Spleen (tissue), 11 donors: ENCODE data around the gene ASCC3. TPM values are rescaled to one million over a fixed set of nuclear protein-coding genes. Genes with fewer than 3 reads are reported as not detected.

Experiments
- DNase-seq: peaks from one replicate; pipeline ENCODE4 v3.0.0-alpha.2; 2020
- H3K27ac ChIP-seq, 8 donors: fragments of 200-600 bp; sonication (generic) in 7 of 8; 1 replicate in 4 of 8; 2 replicates in 4 of 8; pipeline versions ENCODE4 v1.5.0 to v1.8.0; 2016 to 2021; ENCODE audit warnings: inconsistent platforms in 4 of 8, mild to moderate bottlenecking in 4 of 8, moderate library complexity in 1 of 8
- H3K27me3 ChIP-seq, 7 donors: fragments of 200-600 bp; sonication (generic) in 6 of 7; replicated peaks in 1 of 7; 1 replicate in 4 of 7; 2 replicates in 3 of 7; pipeline versions ENCODE4 v1.5.0 to v1.8.0; 2016 to 2021; ENCODE audit warnings: inconsistent platforms in 3 of 7, mild to moderate bottlenecking in 1 of 7
- H3K36me3 ChIP-seq, 6 donors: fragments of 200-600 bp; sonication (generic) in 5 of 6; 1 replicate in 4 of 6; 2 replicates in 2 of 6; pipeline versions ENCODE4 v1.5.0 to v1.8.0; 2016 to 2021; ENCODE audit warnings: inconsistent platforms in 2 of 6
- H3K4me1 ChIP-seq, 6 donors: fragments of 200-600 bp; sonication (generic) in 5 of 6; 1 replicate in 3 of 6; 2 replicates in 3 of 6; pipeline versions ENCODE4 v1.5.0 to v1.8.0; 2016 to 2021; ENCODE audit warnings: inconsistent platforms in 3 of 6
- H3K4me3 ChIP-seq, 8 donors: fragments of 200-600 bp; sonication (generic) in 7 of 8; 1 replicate in 4 of 8; 2 replicates in 4 of 8; pipeline versions ENCODE4 v1.5.0 to v1.8.0; 2016 to 2021; ENCODE audit warnings: inconsistent platforms in 4 of 8, mild to moderate bottlenecking in 4 of 8, moderate library complexity in 2 of 8
- H3K9me3 ChIP-seq, 8 donors: fragments of 200-600 bp; sonication (generic) in 7 of 8; 1 replicate in 4 of 8; 2 replicates in 4 of 8; pipeline versions ENCODE4 v1.5.0 to v1.8.0; 2016 to 2021; ENCODE audit warnings: inconsistent platforms in 4 of 8
- POLR2A ChIP-seq, 3 donors: fragments of 450-650 bp; IDR thresholded peaks; one replicate each; pipeline ENCODE4 v1.5.1; 2017; ENCODE audit warnings: antibody characterized with exemption in 3 of 3, mild to moderate bottlenecking in 1 of 3
- POLR2AphosphoS5 ChIP-seq, 3 donors: sonication (generic); formaldehyde crosslinking; IDR thresholded peaks; one replicate each; pipeline ENCODE4 v1.5.1; 2017; ENCODE audit warnings: antibody characterized with exemption in 3 of 3
- WGBS, 5 donors: extraction: QIAGEN DNeasy Blood & Tissue Kit in 3 of 5; methylation state at CpG; one replicate each; pipeline versions ENCODE4 v1.1.5 to v1.1.7; 2013 to 2018; 5-methylcytosine and 5-hydroxymethylcytosine counted together
- intact Hi-C: fragments of 100-400 bp; cut with DNase I; formaldehyde crosslinking; loops from one replicate; pipeline ENCODE4 v1.15.0; 2023; ENCODE audit warnings: low total_unique reads
- polyA plus RNA-seq, 3 donors: library from polyadenylated mRNA; stranded (reverse); fragments of 200-250 nt; gene quantifications; one replicate each; pipeline ENCODE4 v1.2.1, GENCODE V29; 2013
- total RNA-seq, 7 donors: library from RNA; depleted of rRNA in 3 of 7; stranded (reverse); fragments of >200 nt in 3 of 7; fragmentation: NEBNext Ultra II Directional in 4 of 7; extraction: Animal tissue kit (Norgen Biotek cat#: 25700) in 4 of 7; gene quantifications; one replicate each; pipeline versions ENCODE4 v1.1.0 to v1.2.1, GENCODE V29; 2016 to 2021
- TF ChIP-seq, protein P1 (sequence below), 11 experiments: fragments of 200-600 bp in 7 of 11; fragments of 450-650 bp in 4 of 11; sonication (generic) in 4 of 11; IDR thresholded peaks in 8 of 11; conservative IDR thresholded peaks in 3 of 11; 1 replicate in 7 of 11; 2 replicates in 4 of 11; pipeline versions ENCODE4 v1.4.0 to v1.8.0; 2016 to 2021; ENCODE audit warnings: antibody characterized with exemption in 11 of 11, inconsistent platforms in 4 of 11, mild to moderate bottlenecking in 1 of 11
- donor health status: healthy with polysubstance abuse.
- donor health status: DM: no; HTN: no; CAD: no; lungs with moderate emphysema.
- donor health status: DM: no; HTN: no; CAD: no.
- donor health status: Bipolar disorder and iron deficiency.
- donor health status: healthy.
- donor health status: DM: no; HTN: no; CAD: no.
- donor health status: DM: yes; HTN: yes; CAD: no.

The ASCC3 gene
- total and polyA plus RNA-seq, 10 donors = 7.9 to 52.4 (median 40.8) TPM

DNA sequence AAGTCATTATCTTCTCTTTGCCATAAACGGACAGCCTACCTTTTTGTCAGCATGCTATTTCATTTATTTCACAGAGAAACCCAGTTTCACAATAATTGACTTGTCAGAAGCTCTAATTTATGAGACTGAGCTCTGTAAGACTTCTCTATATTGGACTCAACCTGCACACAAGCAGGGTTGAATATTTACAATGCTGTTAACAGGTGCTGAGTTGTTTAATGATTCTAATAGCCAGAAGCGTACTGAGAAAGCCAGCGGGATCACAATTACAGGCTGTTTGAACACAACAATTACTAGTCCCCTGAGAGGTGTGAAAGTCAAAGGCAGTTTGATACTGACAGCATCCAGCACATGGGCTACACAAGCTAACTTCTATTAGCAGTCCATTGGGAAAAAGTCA is 288.2 kb downstream of the ASCC3 start:
- WGBS, 5 donors = 64 to 82% (median 78%) methylated on average over 3 of the region's 3 CpGs
- H3K9me3 ChIP-seq = no peaks in the 10 kb centered on the region
- DNase-seq = no peak
- H3K27ac ChIP-seq = no peak overlapping the region
- no peaks in the 10 kb centered on the region for H3K4me1 ChIP-seq
- H3K36me3 ChIP-seq = peaks cover 0 to 47% (median 16%) of the 10 kb centered on the region in 6 donors
- TF ChIP-seq POLR2AphosphoS5 (IDR thresholded peaks at IDR 0.05) (no peak), POLR2A (IDR thresholded peaks at IDR 0.05) (no peak)
- no peaks in the 10 kb centered on the region for H3K27me3 ChIP-seq
- H3K4me3 ChIP-seq = no peak overlapping the region
- intact Hi-C loops = no loop called here

DNA sequence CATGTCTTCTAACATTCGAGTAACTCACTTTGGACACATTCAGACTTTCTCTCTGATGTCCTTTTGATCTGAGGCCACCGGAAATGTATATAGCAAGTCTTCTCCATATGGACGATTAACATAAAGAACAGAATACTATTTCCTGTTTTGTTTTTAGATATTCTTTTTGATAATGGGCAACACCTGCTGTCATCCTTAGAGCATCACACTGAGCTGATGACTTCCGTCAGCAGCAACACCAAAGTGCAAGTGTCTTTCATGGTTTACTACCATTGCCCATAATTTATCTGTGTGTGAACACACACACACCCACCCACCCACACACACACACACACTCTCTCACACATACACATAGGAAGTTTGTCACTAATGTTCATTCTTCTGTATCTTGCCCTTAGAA is 303.7 kb downstream of the ASCC3 start:
- 78 to 89% (median 82%) methylated on average over 4 of the region's 4 CpGs for WGBS, 5 donors
- Histone ChIP-seq H3K9me3 (peaks cover 0 to 9% (median 0%) of the 10 kb centered on the region in 8 donors), H3K4me1 (no peaks in the 10 kb centered on the region), H3K4me3 (no peak overlapping the region), H3K27me3 (no peaks in the 10 kb centered on the region), H3K27ac (no peak overlapping the region), H3K36me3 (peaks cover 0 to 10% (median 0%) of the 10 kb centered on the region in 6 donors)
- TF ChIP-seq POLR2A (IDR thresholded peaks at IDR 0.05) = no peak
- TF ChIP-seq, protein P1, sequence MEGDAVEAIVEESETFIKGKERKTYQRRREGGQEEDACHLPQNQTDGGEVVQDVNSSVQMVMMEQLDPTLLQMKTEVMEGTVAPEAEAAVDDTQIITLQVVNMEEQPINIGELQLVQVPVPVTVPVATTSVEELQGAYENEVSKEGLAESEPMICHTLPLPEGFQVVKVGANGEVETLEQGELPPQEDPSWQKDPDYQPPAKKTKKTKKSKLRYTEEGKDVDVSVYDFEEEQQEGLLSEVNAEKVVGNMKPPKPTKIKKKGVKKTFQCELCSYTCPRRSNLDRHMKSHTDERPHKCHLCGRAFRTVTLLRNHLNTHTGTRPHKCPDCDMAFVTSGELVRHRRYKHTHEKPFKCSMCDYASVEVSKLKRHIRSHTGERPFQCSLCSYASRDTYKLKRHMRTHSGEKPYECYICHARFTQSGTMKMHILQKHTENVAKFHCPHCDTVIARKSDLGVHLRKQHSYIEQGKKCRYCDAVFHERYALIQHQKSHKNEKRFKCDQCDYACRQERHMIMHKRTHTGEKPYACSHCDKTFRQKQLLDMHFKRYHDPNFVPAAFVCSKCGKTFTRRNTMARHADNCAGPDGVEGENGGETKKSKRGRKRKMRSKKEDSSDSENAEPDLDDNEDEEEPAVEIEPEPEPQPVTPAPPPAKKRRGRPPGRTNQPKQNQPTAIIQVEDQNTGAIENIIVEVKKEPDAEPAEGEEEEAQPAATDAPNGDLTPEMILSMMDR (IDR thresholded peaks at IDR 0.05 in 8 of 11, conservative IDR thresholded peaks at IDR 0.05 in 3 of 11) = no peak
- TF ChIP-seq POLR2AphosphoS5 (IDR thresholded peaks at IDR 0.05) = no peak
- DNase-seq = no peak
- intact Hi-C loops = no loop called here

DNA sequence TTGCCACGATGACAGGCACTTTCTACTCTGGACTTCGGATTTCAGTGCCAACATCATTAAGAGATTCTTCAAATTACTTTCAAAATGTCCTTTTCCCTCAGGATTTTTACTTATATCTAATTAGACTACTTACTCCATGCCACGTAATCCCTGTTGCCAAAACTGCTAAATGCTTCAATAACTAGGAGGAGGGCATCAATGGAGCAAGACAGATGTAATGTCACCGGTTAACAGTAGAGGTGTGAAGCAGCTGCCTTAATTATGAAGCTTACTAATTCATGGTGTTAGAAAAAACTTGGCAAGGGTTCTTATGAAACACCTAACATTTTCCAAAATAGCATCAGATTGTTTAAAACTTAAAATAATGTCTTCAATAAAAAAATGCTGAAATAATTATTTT is 305.2 kb downstream of the ASCC3 start:
- no peaks in the 10 kb centered on the region for H3K4me1 ChIP-seq

DNA sequence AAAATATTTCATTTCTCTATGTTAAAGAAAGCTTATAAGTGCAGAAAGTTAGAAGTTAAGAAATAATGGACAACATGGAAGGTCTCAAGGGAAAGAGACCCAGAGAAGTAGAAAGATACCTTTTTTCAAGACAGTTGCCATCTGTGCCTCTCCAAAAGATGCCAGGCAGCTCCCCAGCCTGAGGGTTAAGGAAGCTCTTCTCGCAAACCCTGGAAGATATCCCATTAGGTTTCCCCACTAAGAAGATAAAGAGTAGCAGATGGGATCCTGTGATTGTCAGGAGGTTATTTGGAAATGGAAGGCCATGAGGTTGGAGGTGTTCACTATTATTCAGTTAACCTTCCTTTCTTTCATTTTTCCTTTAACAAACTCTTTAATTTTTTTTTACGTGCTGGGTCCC is 306.3 kb downstream of the ASCC3 start:
- intact Hi-C loops = no loop called here
- WGBS, 5 donors = 89 to 98% (median 94%) methylated on average over 2 of the region's 2 CpGs
- TF ChIP-seq, protein P1 (IDR thresholded peaks at IDR 0.05 in 8 of 11, conservative IDR thresholded peaks at IDR 0.05 in 3 of 11) = no peak
- TF ChIP-seq POLR2A (IDR thresholded peaks at IDR 0.05) (no peak), POLR2AphosphoS5 (IDR thresholded peaks at IDR 0.05) (no peak)

More for the DNA sequence above, 305.2 kb downstream of the ASCC3 start:
- H3K4me3 ChIP-seq = no peak overlapping the region
- intact Hi-C loops = no loop called here
- no peak overlapping the region for H3K27ac ChIP-seq
- DNase-seq = no peak
- 87 to 93% (median 92%) methylated on average over 4 of the region's 4 CpGs for WGBS, 5 donors
- peaks cover 0 to 25% (median 8%) of the 10 kb centered on the region in 6 donors for H3K36me3 ChIP-seq
- H3K27me3 ChIP-seq = no peaks in the 10 kb centered on the region
- no peak for TF ChIP-seq POLR2AphosphoS5 (IDR thresholded peaks at IDR 0.05)
- no peak for TF ChIP-seq POLR2A (IDR thresholded peaks at IDR 0.05)
- TF ChIP-seq, protein P1 (IDR thresholded peaks at IDR 0.05 in 8 of 11, conservative IDR thresholded peaks at IDR 0.05 in 3 of 11) = no peak
- peaks cover 0 to 9% (median 0%) of the 10 kb centered on the region in 8 donors for H3K9me3 ChIP-seq

DNA sequence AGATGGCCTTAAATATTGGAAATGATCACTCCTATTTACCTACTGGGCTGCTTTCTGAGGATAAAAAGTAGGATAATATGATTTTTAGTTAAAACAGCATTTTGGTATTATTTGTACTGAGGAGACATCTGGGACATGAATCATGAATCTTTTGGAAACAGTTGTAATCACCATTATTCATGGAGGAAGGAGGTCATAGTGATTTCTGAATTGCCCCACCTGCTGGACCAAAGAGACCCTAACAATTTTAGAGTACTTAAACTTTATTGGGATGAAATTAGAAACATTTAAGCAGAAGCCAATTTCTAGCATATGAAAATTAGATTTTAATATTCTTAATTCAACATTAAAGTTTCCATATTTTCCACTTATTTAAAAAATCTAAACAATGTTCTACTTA is 308.0 kb downstream of the ASCC3 start:
- TF ChIP-seq POLR2A (IDR thresholded peaks at IDR 0.05) = no peak
- TF ChIP-seq, protein P1 (IDR thresholded peaks at IDR 0.05 in 8 of 11, conservative IDR thresholded peaks at IDR 0.05 in 3 of 11) = no peak
- TF ChIP-seq POLR2AphosphoS5 (IDR thresholded peaks at IDR 0.05) = no peak
- no peak for DNase-seq
- Histone ChIP-seq H3K27me3 (no peaks in the 10 kb centered on the region), H3K9me3 (peaks cover 0 to 8% (median 0%) of the 10 kb centered on the region in 8 donors), H3K4me1 (no peaks in the 10 kb centered on the region), H3K27ac (no peak overlapping the region), H3K4me3 (no peak overlapping the region), H3K36me3 (peaks cover 0 to 45% (median 10%) of the 10 kb centered on the region in 6 donors)
- intact Hi-C loops = no loop called here

More for the DNA sequence above, 306.3 kb downstream of the ASCC3 start:
- no peak for DNase-seq
- peaks cover 0 to 4% (median 0%) of the 10 kb centered on the region in 8 donors for H3K9me3 ChIP-seq
- no peak overlapping the region for H3K27ac ChIP-seq
- H3K27me3 ChIP-seq = no peaks in the 10 kb centered on the region
- H3K36me3 ChIP-seq = peaks cover 0 to 36% (median 10%) of the 10 kb centered on the region in 6 donors
- H3K4me1 ChIP-seq = no peaks in the 10 kb centered on the region
- no peak overlapping the region for H3K4me3 ChIP-seq
